ENCODE measurements around the gene NRIP3.
"Not testable (repeated sequence)": the region's sequence is repeated elsewhere in the genome, so short reads cannot be mapped to it uniquely, and the experiment has no call there.

NRIP3 gene

GRCh38 chr11:8937659-8938058, 66.1 kb downstream of the NRIP3 start:
- no peaks in the 10 kb centered on the region for H3K36me3 Mint-ChIP-seq (ENCODE audit: low read depth)
- no peak for ATAC-seq
- no peaks in the 10 kb centered on the region for H3K9me3 Mint-ChIP-seq
- no peak overlapping the region for H3K4me3 Mint-ChIP-seq
- H3K27ac Mint-ChIP-seq: no peak overlapping the region
- no peak for DNase-seq
- H3K4me1 Mint-ChIP-seq: no peaks in the 10 kb centered on the region
- H3K27me3 Mint-ChIP-seq: no peaks in the 10 kb centered on the region

DNA sequence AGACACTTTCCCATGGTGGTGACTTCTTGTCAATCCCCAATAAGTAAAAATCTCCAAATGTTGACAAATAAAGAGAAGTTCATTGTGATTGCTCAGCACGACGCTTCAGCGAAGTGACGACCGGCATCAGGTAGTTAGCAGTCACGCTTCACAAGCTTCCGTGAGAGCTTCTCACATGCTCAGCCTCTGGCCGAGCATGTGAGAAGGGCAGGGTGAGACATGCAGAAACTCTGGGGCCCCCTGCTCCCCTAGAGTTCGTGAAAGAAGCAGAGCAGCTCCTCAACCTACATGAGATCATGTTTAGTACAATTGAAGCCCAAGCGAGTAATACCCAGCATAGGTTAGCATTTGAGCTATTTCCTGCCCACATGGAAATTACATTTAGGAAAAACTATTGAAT, 66.6 kb downstream of the NRIP3 start:
- no peak overlapping the region for H3K4me3 Mint-ChIP-seq
- DNase-seq (no peak), ATAC-seq (no peak)

DNA sequence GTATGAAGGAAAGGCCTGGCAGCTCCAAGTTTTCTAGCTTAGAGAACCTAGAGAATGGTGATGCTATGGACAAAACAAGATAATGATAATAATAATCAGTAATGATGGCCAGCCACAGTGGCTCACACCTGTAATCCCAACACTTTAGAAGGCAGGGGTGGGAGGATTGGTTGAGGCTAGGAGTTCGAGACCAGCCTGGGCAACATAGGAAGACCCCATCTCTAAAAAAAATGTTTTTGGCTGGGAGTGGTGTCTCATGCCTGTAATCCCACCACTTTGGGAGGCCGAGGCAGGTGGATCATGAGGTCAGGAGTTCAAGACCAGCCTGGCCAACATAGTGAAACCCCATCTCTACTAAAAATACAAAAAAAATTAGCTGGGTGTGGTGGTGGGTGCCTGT, 68.0 kb downstream of the NRIP3 start:
- H3K4me1 Mint-ChIP-seq: not testable (repeated sequence)

More for the DNA sequence above, 66.6 kb downstream of the NRIP3 start:
- Mint-ChIP-seq H3K27ac (no peak overlapping the region), H3K4me1 (no peaks in the 10 kb centered on the region), H3K9me3 (no peaks in the 10 kb centered on the region), H3K27me3 (no peaks in the 10 kb centered on the region), H3K36me3 (ENCODE audit: low read depth) (no peaks in the 10 kb centered on the region)

GRCh38 chr11:8934742-8935488, 68.9 kb downstream of the NRIP3 start:
- Mint-ChIP-seq H3K27me3 (no peaks in the 10 kb centered on the region), H3K36me3 (ENCODE audit: low read depth) (no peaks in the 10 kb centered on the region), H3K4me3 (no peak overlapping the region), H3K27ac (no peak overlapping the region), H3K4me1 (no peaks in the 10 kb centered on the region), H3K9me3 (no peaks in the 10 kb centered on the region)
- ATAC-seq: no peak
- DNase-seq: no peak

More for the DNA sequence above, 68.0 kb downstream of the NRIP3 start:
- not testable (repeated sequence) for H3K4me3 Mint-ChIP-seq; H3K27ac Mint-ChIP-seq; H3K27me3 Mint-ChIP-seq; H3K36me3 Mint-ChIP-seq (ENCODE audit: low read depth); H3K9me3 Mint-ChIP-seq; DNase-seq; ATAC-seq

- H3K9me3 Mint-ChIP-seq: no peaks in the 10 kb centered on the region
- H3K4me1 Mint-ChIP-seq: no peaks in the 10 kb centered on the region
- peak; percentile 29 for ATAC-seq
- no peak overlapping the region for H3K4me3 Mint-ChIP-seq
- H3K27ac Mint-ChIP-seq: no peak overlapping the region
- H3K27me3 Mint-ChIP-seq: no peaks in the 10 kb centered on the region
- no peak for DNase-seq
- H3K36me3 Mint-ChIP-seq (ENCODE audit: low read depth): no peaks in the 10 kb centered on the region
These were observed 69.9 kb downstream of the NRIP3 start for GRCh38 chr11:8933931-8934330.

- no peak within 1 kb of the TSS for H3K27ac Mint-ChIP-seq
- no peak for ATAC-seq
- no peaks in the 10 kb centered on the region for H3K4me1 Mint-ChIP-seq
- no peak for DNase-seq
- no peak within 1 kb of the TSS for H3K4me3 Mint-ChIP-seq
- H3K9me3 Mint-ChIP-seq: no peaks in the 10 kb centered on the region
- no peaks in the 10 kb centered on the region for H3K36me3 Mint-ChIP-seq (ENCODE audit: low read depth)
- H3K27me3 Mint-ChIP-seq: no peaks in the 10 kb centered on the region
These were observed 71.1 kb downstream of the NRIP3 start, which contains the start of gene C11orf16 for GRCh38 chr11:8932564-8933180. TSS of gene C11orf16 (minus strand) at chr11:8932947. CDS start at chr11:8932308, 639 bp downstream.
